ENCODE data around the gene DTNB.
A peak's percentile ranks its signal among the peaks of the same experiment; 100 is the strongest.

The DTNB gene

DNA sequence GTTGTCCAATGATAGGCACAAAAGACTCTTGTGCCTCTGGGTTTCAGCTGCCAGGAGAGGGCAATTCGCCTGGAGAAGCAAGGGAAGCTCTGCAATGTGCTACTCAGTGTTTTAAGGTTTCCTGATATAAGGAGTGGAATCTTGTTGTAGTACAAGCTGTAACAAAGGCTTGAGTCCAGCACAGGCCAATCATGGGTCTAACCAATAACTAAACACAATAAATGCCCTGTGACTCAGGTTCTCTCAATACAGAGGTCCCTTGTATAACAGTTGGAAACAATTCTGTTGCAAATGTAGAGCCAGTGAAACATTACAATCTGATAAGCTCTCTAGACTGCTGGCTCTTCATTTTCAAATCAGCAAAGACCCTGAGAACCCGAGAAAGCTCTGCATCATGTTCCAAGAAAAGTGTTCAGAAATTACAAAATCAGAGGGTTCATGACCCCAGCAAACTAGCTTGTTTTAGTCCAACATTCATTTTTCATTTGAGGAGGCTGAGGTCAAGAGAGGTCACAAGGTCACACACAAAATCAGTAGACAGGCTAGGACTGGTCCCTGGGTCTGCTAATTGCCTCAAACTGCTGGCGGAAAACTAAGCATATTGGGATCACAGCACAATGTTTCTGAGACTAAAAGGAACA lies 272.7 kb downstream of the DTNB start:
- TF ChIP-seq, protein P1, sequence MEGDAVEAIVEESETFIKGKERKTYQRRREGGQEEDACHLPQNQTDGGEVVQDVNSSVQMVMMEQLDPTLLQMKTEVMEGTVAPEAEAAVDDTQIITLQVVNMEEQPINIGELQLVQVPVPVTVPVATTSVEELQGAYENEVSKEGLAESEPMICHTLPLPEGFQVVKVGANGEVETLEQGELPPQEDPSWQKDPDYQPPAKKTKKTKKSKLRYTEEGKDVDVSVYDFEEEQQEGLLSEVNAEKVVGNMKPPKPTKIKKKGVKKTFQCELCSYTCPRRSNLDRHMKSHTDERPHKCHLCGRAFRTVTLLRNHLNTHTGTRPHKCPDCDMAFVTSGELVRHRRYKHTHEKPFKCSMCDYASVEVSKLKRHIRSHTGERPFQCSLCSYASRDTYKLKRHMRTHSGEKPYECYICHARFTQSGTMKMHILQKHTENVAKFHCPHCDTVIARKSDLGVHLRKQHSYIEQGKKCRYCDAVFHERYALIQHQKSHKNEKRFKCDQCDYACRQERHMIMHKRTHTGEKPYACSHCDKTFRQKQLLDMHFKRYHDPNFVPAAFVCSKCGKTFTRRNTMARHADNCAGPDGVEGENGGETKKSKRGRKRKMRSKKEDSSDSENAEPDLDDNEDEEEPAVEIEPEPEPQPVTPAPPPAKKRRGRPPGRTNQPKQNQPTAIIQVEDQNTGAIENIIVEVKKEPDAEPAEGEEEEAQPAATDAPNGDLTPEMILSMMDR (IDR thresholded peaks at IDR 0.05; ENCODE audit: borderline replicate concordance, insufficient read depth, low read depth, low read length): no peak
- no peak overlapping the region for H3K4me3 ChIP-seq (ENCODE audit: low read depth, low read length)

DNA sequence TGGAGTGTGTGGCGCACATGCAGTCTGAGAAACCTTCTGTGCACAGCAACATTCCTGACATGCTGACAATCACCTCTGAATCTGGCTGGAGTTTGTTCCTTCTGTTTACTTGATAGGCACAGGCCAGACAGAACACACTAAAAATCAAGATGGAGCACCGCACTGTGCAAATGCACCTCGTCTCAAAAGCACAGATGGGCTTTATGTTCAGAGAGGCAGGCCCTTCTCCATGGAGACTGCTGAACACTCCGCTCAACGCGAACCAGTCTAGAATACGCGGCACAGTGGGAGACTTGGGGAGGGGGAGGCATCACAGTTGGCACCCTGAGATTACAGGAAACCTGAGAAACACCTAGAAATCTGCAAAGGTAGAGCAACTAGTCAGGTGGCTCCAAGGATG lies 273.2 kb downstream of the DTNB start:
- peak overlapping the region; percentile 28 for H3K4me3 ChIP-seq (ENCODE audit: low read depth, low read length)
- TF ChIP-seq, protein P1 (IDR thresholded peaks at IDR 0.05; ENCODE audit: borderline replicate concordance, insufficient read depth, low read depth, low read length): no peak

DNA sequence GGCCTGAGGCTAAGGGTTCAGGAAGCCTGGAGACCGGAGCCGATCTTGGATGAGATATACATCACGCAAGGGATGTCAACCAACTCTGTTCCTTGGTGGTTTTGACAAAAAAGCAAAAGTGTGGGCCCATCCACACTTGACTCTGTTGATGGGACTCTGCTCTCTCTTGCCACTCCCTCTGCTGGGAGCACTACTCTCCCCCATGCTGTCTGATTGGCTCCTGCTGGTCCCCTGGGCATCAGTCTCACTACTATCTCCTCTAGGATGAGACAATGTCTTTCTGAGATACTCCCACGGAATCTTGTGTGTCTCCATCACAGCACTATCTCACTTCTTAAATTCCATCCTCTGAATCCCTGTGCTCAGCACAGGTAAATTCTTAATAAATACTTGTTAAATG lies 274.8 kb downstream of the DTNB start:
- TF ChIP-seq, protein P1 (IDR thresholded peaks at IDR 0.05; ENCODE audit: borderline replicate concordance, insufficient read depth, low read depth, low read length): no peak

GRCh38 chr2:25397777-25398176 lies 275.6 kb downstream of the DTNB start:
- no peak overlapping the region for H3K4me3 ChIP-seq (ENCODE audit: low read depth, low read length)
- TF ChIP-seq, protein P1 (IDR thresholded peaks at IDR 0.05; ENCODE audit: borderline replicate concordance, insufficient read depth, low read depth, low read length): no peak

More for the DNA sequence above, 274.8 kb downstream of the DTNB start:
- H3K4me3 ChIP-seq (ENCODE audit: low read depth, low read length): no peak overlapping the region

GRCh38 chr2:25389161-25389560 lies 284.2 kb downstream of the DTNB start:
- H3K4me3 ChIP-seq (ENCODE audit: low read depth, low read length): no peak overlapping the region
- TF ChIP-seq, protein P1 (IDR thresholded peaks at IDR 0.05; ENCODE audit: borderline replicate concordance, insufficient read depth, low read depth, low read length): no peak

DNA sequence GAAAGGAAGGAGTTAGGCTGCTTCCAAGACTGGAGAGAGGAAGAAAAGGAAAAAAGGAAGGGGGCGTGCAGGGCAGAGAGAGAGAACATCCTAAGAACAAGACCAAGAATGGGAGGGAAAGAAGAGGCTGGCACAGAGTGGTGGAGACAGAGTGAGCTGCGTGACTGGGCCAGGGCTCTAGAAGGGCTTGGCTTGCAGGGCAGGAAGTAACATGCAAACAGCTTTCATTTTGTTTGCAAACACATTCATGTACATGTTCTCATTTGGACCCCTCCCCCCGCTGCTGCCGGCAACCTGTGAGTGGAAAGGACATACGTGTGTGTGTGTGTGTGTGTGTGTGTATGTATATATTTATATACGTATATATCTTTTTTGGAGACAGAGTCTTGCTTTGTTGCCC lies 284.9 kb downstream of the DTNB start:
- no peak overlapping the region for H3K4me3 ChIP-seq (ENCODE audit: low read depth, low read length)
- TF ChIP-seq, protein P1 (IDR thresholded peaks at IDR 0.05; ENCODE audit: borderline replicate concordance, insufficient read depth, low read depth, low read length): no peak

- no peak overlapping the region for H3K4me3 ChIP-seq (ENCODE audit: low read depth, low read length)
- TF ChIP-seq, protein P1 (IDR thresholded peaks at IDR 0.05; ENCODE audit: borderline replicate concordance, insufficient read depth, low read depth, low read length): no peak
Measured at GRCh38 chr2:25387876-25388449, 285.4 kb downstream of the DTNB start.

All from GM12875 (cell line).